ENCODE data around the gene DNAI2.

DNAI2 gene

GRCh38 chr17:74343121-74343520 is 69.1 kb downstream of the DNAI2 start:
- FAIRE-seq: no peak

- FAIRE-seq: no peak
Observed at GRCh38 chr17:74343526-74344284, 69.7 kb downstream of the DNAI2 start.

DNA sequence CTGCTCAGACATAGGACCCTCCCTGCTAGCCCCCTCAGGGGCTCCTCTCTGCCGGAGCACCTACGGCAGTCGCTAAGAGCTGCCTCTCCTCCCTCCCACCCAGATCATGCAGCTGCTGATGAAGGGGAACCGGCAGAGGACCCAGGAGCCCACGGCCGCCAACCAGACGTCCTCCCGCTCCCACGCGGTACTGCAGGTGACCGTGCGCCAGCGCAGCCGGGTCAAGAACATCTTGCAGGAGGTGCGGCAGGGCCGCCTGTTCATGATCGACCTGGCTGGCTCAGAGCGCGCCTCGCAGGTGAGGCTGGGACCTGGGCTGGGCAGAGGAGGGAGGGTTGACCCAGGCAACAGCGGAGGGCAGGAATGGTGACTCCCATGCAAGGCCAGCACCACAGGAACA is 70.6 kb downstream of the DNAI2 start:
- FAIRE-seq: no peak

- no peak for FAIRE-seq
Observed at GRCh38 chr17:74345433-74346241, 71.6 kb downstream of the DNAI2 start.

GRCh38 chr17:74347646-74348045 is 73.6 kb downstream of the DNAI2 start:
- FAIRE-seq: no peak

GRCh38 chr17:74349120-74349519 is 75.1 kb downstream of the DNAI2 start:
- FAIRE-seq: no peak

GRCh38 chr17:74350486-74350885 is 76.5 kb downstream of the DNAI2 start:
- no peak for FAIRE-seq

- FAIRE-seq: no peak
Observed at GRCh38 chr17:74351552-74352210, 77.6 kb downstream of the DNAI2 start.

- no peak for FAIRE-seq
Observed at GRCh38 chr17:74353446-74354060, 79.5 kb downstream of the DNAI2 start.

- FAIRE-seq: no peak
Observed at GRCh38 chr17:74354123-74354522, 80.1 kb downstream of the DNAI2 start.

- FAIRE-seq: no peak
Observed at GRCh38 chr17:74354561-74354960, 80.5 kb downstream of the DNAI2 start.

DNA sequence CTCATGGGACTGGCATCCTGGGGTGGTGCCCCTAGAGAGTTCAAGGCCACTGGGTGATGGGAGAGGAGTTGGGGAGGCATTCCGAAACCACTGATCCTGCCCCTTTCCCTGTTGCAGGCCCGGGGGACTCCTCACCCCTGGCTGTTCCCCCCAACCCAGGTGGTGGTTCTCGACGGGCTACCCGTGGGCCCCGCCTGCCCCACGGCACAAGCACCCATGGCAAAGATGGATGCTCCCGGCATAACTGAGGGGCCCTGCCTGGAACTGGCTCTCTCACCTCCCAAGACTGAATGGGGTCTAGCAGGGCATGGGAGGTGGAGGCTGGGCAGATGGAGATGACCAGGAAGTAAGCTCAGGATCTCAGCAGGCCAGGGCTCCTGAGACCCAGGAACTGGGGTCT is 81.0 kb downstream of the DNAI2 start:
- no peak for FAIRE-seq

DNA sequence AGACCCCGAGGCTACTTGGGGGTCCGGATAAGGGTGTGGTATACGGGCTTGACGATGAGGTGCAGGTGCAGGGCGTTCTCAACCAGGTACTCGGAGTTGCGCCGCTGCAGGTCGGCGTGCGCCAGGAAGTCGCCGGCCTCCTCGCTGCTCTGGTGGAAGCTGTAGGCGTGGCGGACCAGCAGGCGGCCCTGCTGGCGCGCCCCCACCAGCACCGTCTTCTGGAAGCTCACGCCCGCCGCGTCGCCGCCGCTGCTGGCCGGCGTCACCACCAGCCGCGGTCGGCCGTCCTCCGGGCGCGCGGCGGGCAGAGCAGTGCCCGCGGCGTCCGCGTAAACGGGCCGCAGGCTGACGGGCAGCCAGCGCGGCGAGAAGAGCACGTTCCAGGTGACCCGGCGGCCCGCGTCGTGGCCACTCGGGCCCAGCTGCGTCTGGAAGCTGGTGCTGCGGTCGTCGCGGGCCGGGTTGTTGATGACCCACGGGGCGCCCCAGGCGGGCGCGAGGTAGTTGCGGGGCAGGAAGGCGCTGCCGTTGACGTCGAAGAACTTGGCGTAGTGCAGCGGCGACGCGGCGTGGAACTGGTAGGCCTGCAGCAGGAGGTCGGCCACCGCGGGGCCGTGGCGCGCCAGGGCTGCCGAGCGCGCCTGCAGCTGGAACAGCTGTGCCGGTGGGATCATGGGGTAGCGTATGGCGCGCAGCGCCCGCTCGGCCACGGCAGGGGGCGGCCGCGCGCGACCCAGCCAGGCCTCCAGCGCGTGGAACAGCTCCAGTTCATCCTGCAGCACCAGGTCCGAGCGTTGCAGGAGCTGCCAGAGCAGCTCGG is 82.8 kb downstream of the DNAI2 start:
- no peak for FAIRE-seq

GRCh38 chr17:74357466-74357809 is 83.4 kb downstream of the DNAI2 start:
- no peak for FAIRE-seq

- FAIRE-seq: no peak
Observed at GRCh38 chr17:74358697-74359096, 84.7 kb downstream of the DNAI2 start.

- FAIRE-seq: no peak
Observed at GRCh38 chr17:74359916-74360315, 85.9 kb downstream of the DNAI2 start.

GRCh38 chr17:74360899-74361229 is 86.8 kb downstream of the DNAI2 start:
- FAIRE-seq: no peak

GRCh38 chr17:74361230-74362068 is 87.4 kb downstream of the DNAI2 start, which contains the start of gene BTBD17:
TSS of gene BTBD17 (minus strand) at chr17:74361868. CDS start at chr17:74361819, 49 bp downstream.
- no peak for FAIRE-seq

- no peak for FAIRE-seq
Observed at GRCh38 chr17:74362069-74362405, 88.0 kb downstream of the DNAI2 start.

DNA sequence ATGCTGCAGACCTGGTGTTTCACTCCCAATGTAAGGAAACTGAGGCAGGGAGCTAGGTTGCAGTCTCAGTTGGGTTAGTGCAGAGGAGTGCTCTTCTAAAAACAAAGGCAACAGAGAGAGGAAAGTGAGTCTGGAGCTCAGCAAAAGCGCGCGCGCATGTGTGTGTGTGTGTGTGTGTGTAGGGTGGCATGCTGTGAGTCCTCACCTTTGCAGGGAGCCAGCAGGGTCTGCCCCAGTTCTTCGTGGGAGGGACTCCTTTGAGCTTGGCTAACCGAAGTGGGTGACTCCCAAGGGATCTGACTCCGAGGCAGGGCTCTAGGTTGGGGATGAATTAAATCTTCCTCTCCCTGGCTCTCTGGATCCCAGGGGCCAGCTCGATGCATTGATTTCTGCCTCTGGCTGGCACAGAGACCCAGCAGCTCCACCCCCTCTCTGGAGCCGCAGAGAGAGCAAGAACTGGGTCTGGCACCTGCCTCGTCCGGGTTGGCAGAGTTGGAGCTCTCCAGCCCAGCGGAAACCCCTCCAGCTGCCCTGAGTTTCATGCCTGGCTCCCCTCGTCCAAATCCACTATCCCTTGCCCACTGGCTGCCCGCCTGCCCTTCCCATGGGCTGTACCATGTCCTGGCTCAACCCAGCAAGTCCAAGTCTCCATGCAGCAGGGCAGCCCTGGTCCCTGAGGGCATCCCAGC is 88.9 kb downstream of the DNAI2 start:
- no peak for FAIRE-seq
